Measurements from ENCODE around the gene EXOC6B.

GRCh38 chr2:72442270-72442669 is 383.6 kb downstream of the EXOC6B start:
- no peak for TF ChIP-seq CTCF (IDR thresholded peaks at IDR 0.05)
- TF ChIP-seq POLR2A (IDR thresholded peaks at IDR 0.05), result no peak
